MCF 10A (cell line): ENCODE results near the gene SCAF8. TPM values are rescaled to one million over a fixed set of nuclear protein-coding genes. Genes with fewer than 3 reads are reported as not detected.

Experiments used
- BruUV-seq: library from RNA; stranded (reverse); fragments of 400-500 nt; replicated peaks from 2 replicates; lab custom pipeline; 2021; lab: Mats Ljungman, UMichigan
- CTCF ChIA-PET: fragments of 300-600 bp; sonication (Branson Sonifier 250); formaldehyde crosslinking; extraction: SDS; loops from one replicate; lab custom pipeline; 2021; ENCODE audit warnings: antibody characterized with exemption, inconsistent platforms; lab: Yijun Ruan, JAX
- POLR2A ChIA-PET: fragments of 300-600, 350-650 bp; sonication (Branson Sonifier 250); formaldehyde crosslinking; extraction: SDS; loops from one replicate; lab custom pipeline; 2020; ENCODE audit warnings: antibody characterized with exemption, inconsistent platforms; lab: Yijun Ruan, JAX
- DNase-seq: peaks from one replicate; pipeline ENCODE4 v3.0.0-alpha.2; 2018; ENCODE audit not compliant: unreplicated experiment
- H3K27ac Mint-ChIP-seq: one replicate; pipeline ENCODE4 v1.8.0; 2022; ENCODE audit warnings: mild to moderate bottlenecking, low read depth, mixed read lengths; ENCODE audit not compliant: unreplicated experiment
- H3K27me3 Mint-ChIP-seq: one replicate; pipeline ENCODE4 v1.8.0; 2022; ENCODE audit warnings: mixed read lengths; ENCODE audit not compliant: insufficient read depth, unreplicated experiment
- H3K36me3 Mint-ChIP-seq: one replicate; pipeline ENCODE4 v1.8.0; 2022; ENCODE audit warnings: mild to moderate bottlenecking, moderate library complexity, mixed read lengths; ENCODE audit not compliant: insufficient read depth, unreplicated experiment
- H3K4me1 Mint-ChIP-seq: one replicate; pipeline ENCODE4 v1.8.0; 2022; ENCODE audit warnings: mixed read lengths; ENCODE audit not compliant: insufficient read depth, unreplicated experiment
- H3K4me3 Mint-ChIP-seq: one replicate; pipeline ENCODE4 v1.8.0; 2022; ENCODE audit warnings: mild to moderate bottlenecking, moderate library complexity, mixed read lengths; ENCODE audit not compliant: unreplicated experiment
- H3K9me3 Mint-ChIP-seq: one replicate; pipeline ENCODE4 v1.8.0; 2022; ENCODE audit warnings: mixed read lengths; ENCODE audit not compliant: unreplicated experiment
- intact Hi-C: fragments of 100-400 bp; cut with micrococcal nuclease; formaldehyde crosslinking; loops from 2 replicates; pipeline ENCODE4 v1.14.1; 2022
- total RNA-seq: library from RNA; stranded (reverse); gene quantifications from 2 replicates; pipeline ENCODE4 v1.2.3, GENCODE V29; 2022
- TF ChIP-seq, protein P1 (sequence below): fragments of 200-600 bp; IDR thresholded peaks from one replicate; pipeline ENCODE4 v1.8.0; 2022; ENCODE audit warnings: antibody characterized with exemption, mild to moderate bottlenecking; ENCODE audit not compliant: unreplicated experiment

SCAF8 gene
- total RNA-seq, 1 experiment from 2014 or later: 49.2 TPM

DNA sequence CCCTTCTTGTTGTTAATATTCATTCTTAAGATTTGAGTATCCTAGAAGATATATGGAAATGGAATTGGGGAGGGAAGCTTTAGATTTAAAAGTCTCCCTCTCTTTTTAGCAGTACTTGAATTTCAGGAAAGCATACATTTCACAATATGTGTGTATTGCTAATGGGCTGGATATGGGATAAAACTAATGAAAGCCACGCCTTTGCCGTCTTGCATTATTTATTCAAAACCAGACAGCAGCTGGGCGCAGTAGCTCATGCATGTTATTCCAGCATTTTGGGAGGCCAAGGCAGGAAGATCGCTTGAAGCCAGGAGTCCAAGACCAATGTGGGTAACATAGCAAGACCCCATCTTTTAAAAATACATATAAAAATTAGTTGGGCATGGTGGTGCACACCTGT, 140.3 kb downstream of the SCAF8 start:
- no TSS peak for BruUV-seq
- Mint-ChIP-seq H3K27me3 (no peaks in the 10 kb centered on the region), H3K4me1 (no peaks in the 10 kb centered on the region), H3K9me3 (no peaks in the 10 kb centered on the region), H3K36me3 (peaks cover 10% of the 10 kb centered on the region), H3K4me3 (no peak overlapping the region), H3K27ac (no peak overlapping the region)
- DNase-seq: no peak
- ChIA-PET POLR2A (interaction anchor here (0.7 to 0.8 kb wide), 2 partner anchors 99 to 299 kb away, joined by 3 read pairs; no protein-coding TSS in a partner anchor), CTCF (interaction anchor here (0.6 kb wide), 1 partner anchor 224 kb away, joined by 4 read pairs; no protein-coding TSS in a partner anchor)
- TF ChIP-seq, protein P1, sequence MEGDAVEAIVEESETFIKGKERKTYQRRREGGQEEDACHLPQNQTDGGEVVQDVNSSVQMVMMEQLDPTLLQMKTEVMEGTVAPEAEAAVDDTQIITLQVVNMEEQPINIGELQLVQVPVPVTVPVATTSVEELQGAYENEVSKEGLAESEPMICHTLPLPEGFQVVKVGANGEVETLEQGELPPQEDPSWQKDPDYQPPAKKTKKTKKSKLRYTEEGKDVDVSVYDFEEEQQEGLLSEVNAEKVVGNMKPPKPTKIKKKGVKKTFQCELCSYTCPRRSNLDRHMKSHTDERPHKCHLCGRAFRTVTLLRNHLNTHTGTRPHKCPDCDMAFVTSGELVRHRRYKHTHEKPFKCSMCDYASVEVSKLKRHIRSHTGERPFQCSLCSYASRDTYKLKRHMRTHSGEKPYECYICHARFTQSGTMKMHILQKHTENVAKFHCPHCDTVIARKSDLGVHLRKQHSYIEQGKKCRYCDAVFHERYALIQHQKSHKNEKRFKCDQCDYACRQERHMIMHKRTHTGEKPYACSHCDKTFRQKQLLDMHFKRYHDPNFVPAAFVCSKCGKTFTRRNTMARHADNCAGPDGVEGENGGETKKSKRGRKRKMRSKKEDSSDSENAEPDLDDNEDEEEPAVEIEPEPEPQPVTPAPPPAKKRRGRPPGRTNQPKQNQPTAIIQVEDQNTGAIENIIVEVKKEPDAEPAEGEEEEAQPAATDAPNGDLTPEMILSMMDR: no peak
- intact Hi-C loops: no loop called here

DNA sequence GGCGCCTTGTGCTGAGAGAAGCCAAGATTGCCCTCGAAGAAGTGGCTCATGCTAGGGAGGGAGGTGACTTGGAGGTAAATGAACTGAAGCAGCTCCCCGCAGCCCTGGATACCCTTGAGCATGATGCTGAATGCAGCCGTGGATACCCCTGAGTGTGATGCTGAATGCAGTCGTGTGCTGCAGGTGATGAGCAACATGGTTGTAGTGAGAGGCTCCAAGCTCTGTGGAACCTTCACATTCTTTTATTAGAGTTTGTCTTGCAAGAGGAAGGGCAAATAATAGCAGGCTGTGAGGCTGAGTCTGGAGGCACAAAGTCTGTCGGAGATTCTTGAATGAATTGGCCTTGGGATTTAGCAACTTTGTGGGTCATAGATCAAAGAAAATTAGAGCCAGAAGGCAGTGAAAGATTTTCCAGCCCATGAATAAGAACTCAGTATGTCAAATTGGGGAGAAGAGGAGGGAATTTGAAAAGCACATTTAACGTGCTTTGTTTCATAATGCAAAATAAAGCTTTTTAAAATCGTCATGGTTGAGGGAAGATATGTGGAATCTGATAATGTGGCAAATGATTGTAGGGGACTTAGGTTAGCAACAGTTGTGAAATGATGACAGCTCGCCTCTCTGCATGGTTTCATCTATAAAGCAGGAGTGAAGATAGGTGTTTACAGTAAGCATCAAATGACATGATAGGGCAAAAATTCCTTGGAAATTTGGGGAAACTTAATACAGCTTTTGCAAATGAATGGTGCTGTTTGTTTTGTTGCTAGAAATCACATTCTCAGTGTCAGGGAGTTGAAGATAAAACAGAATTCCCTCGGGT, 141.8 kb downstream of the SCAF8 start:
- H3K9me3 Mint-ChIP-seq: no peaks in the 10 kb centered on the region
- peaks cover 17% of the 10 kb centered on the region for H3K36me3 Mint-ChIP-seq
- intact Hi-C loops: no loop called here
- no peaks in the 10 kb centered on the region for H3K27me3 Mint-ChIP-seq
- ChIA-PET CTCF (interaction anchor here (0.6 kb wide), 1 partner anchor 108 kb away, joined by 3 read pairs; no protein-coding TSS in a partner anchor), POLR2A (no interaction called here)
- TF ChIP-seq, protein P1: no peak
- no peak for DNase-seq
- no peak overlapping the region for H3K4me3 Mint-ChIP-seq
- H3K4me1 Mint-ChIP-seq: no peaks in the 10 kb centered on the region
- H3K27ac Mint-ChIP-seq: no peak overlapping the region
- BruUV-seq: no TSS peak

DNA sequence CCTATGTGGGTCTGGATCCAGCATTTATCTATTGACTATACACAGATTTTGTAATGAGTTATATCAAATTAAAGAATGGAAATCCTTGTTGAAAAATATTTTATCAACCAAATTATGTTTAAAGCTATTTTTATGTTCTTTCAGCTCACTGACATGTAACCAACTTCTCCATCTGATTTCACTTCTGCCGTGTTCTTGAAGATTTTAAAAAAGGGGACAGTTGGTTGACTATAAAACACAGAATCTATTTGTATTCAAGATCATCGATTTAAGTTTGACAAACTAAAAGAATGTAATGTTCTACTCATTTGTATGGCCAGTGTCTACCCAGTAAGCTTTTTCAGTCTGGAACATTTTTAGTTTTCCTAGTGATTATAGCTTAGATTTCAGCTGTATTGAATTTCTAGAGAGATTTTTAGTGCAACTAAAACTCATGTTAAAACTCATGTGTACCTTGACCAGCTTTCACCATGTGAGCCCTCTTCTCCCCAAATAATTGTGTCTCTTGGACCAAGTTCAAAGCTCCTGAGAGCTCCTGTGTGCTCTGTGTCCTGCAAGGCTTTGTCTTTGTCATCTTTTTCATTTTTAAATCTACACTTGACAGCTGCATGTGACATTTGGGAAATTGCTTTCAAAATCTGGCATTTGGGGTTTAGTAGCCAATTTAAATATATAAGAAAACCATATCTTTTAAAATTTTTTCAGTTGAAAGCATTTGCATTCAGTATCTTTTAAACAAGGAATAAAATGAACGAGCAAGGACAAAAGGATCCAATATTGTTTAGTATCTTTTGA, 143.5 kb downstream of the SCAF8 start:
- no peak for DNase-seq
- H3K36me3 Mint-ChIP-seq: peaks cover 17% of the 10 kb centered on the region
- POLR2A ChIA-PET: interaction anchor here (0.6 to 0.8 kb wide), 2 partner anchors 9 to 22 kb away, joined by 3 read pairs; no protein-coding TSS in a partner anchor
- TF ChIP-seq, protein P1: no peak
- BruUV-seq: no TSS peak
- H3K27me3 Mint-ChIP-seq: no peaks in the 10 kb centered on the region
- H3K4me3 Mint-ChIP-seq: no peak overlapping the region
- no peaks in the 10 kb centered on the region for H3K9me3 Mint-ChIP-seq
- intact Hi-C loops: no loop called here
- CTCF ChIA-PET: interaction anchor here (0.9 to 2.1 kb wide), 3 partner anchors 9 to 28 kb away, joined by 4 to 18 read pairs (median 4); no protein-coding TSS in a partner anchor
- H3K27ac Mint-ChIP-seq: no peak overlapping the region
- H3K4me1 Mint-ChIP-seq: no peaks in the 10 kb centered on the region
